ENCODE measurements around the gene INPP5D.

- TF ChIP-seq CREB5 (CRISPR knock-in tag; IDR thresholded peaks at IDR 0.05; ENCODE audit: low read depth) = no peak
- TF ChIP-seq ZFP30 (CRISPR knock-in tag; IDR thresholded peaks at IDR 0.05) = no peak
- TF ChIP-seq CSRNP3 (CRISPR knock-in tag; IDR thresholded peaks at IDR 0.05) = no peak
- TF ChIP-seq ZNF70 (CRISPR knock-in tag; IDR thresholded peaks at IDR 0.05) = no peak
Measured at GRCh38 chr2:233087713-233088112, 27.6 kb downstream of the INPP5D start.

Measured in SK-N-SH treated with all-trans-retinoic acid at 6 μM for 48 hours (cell line).